Measurements from ENCODE around the gene GRIK3.

Gene GRIK3

DNA sequence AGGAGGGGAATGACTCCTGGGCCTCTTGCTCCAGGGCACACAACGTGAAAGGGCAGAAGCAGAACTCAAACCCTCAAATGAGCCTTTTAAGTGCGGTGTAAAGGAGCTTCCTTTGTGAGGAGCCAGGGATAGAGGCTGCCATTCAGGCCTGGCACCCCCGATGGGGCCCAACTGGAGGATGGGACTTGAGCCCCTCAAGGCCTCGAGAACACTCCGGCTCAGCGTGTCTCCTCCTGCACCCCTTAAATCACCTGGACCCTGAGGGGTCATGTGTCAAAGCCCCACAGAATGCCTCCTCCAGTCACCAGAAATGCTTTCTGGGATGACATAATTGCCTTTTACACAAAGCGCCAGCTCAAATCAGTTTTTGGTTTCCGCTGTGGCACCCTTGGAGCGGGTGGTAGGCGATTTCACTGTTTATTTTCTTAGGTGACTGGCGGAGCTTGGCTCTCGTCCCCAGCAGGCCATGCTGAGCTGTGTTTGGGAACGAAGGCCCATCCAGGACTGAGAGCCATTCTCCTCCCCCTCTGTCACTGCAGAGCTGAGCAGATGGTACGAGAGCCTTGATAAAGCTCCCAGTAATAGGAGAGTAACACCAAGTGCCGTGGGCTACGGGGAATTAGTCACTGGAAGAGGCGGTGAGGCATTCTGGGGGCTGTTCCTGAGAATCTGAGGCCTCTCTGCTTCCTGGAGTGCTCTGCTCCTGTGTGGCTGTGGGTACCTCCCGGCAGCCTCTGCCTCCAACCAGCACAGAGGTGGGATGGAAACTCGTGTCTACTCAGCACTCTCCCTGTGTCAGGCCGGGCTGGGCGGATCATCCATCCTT lies 163.0 kb downstream of the GRIK3 start:
- no peak for DNase-seq

- DNase-seq, result no peak
Measured at GRCh38 chr1:36869826-36870225, 164.5 kb downstream of the GRIK3 start.

GRCh38 chr1:36869054-36869453 lies 165.3 kb downstream of the GRIK3 start:
- DNase-seq, result no peak

GRCh38 chr1:36867575-36867974 lies 166.7 kb downstream of the GRIK3 start:
- DNase-seq, result no peak

DNA sequence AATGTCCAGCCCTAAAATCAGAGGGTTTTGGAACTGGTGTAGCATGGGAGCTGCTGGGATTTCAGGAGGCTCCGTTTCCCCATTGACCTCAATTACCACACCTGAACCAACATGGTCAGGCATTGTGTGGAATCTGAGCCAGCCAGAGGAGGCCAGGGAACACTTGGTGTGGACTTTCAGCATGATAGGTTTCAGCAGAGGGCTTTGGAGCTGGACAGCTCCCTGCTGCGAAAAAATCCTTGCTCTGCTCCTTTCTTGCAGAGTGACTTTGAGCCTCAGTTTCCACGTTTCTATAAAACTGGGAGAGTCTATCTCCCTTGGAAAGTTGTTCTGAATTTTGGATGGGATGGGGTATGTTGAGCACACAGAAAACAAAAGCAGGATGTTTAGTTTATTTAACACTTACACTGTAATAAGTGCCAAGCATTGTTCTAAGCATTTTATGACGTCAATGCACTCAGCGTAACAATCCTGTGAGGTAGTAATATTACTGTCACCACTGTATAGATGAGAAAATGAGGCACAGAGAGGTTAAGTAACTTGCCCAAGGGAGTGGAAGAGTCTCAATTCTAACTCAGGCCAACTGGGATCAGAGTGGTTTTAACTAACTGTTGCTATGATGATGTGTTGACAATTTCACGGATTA lies 168.0 kb downstream of the GRIK3 start:
- DNase-seq, result no peak

DNA sequence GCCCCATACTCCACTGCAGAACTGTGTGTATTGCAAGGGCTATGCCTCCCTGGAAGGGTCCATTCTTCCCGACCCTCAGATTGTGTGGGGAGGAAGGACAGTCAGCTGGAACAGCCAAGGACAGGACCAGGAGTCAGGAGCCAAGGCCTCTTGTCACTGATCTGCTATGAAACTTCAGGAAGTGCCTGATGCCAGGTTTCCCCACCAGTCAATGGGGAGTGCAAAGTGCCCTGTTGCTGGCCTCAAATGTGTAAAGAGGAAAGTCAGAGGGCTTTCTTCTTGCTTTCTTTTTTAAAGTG lies 168.8 kb downstream of the GRIK3 start:
- DNase-seq, result no peak

GRCh38 chr1:36864823-36865601 lies 169.3 kb downstream of the GRIK3 start:
- DNase-seq, result no peak

DNA sequence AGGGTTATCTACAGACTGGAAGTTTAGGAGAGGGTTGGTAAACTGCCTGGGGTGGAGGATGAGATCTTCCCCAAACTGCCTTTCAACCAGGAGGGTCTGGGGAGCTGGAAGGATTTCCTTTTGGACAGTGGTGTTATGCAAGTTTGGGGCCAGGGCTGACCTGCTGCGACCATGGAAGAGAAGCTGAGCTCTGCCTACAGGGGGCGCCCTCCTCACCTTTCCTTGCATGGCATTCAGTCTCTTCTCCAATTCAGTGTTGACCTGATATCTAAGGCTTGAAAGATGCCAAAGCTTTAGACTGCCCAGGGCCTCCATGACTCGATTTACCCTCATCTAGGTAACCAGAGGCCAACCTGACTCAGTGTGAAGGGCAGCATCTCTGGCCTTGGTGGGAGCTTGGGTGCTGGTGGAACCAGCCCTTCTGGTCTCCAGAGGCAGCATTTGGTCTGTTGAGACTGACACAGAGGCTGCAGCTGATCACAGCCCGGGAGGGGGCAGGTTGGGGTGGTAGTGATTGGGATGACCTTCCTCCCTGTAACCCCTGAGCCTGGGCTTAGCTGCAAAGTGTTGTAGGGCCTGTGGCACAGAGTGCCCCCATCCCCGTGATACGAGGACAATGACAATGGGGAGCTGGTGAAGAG lies 170.0 kb downstream of the GRIK3 start:
- DNase-seq, result no peak

GRCh38 chr1:36863500-36863899 lies 170.8 kb downstream of the GRIK3 start:
- no peak for DNase-seq

- no peak for DNase-seq
Measured at GRCh38 chr1:36863061-36863460, 171.3 kb downstream of the GRIK3 start.

DNA sequence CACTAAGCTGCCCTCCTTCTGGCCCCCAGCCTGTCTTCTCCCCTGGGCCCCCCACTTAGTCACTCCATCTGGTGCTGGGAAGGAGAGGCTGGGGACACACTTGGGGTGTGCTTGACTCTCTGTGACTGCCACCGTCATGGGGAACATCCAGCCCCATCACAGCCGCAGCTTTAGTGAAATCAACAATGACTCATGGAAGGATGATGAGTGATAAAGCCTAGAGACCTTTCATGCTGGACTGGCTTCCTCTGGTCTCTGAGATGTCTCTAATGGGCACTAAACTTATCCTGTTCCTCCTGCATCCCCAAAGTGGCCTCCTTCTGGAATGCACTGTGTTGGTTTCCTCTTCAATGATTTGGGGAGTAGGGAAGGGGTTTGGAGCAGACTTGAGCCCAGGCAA lies 172.9 kb downstream of the GRIK3 start:
- DNase-seq, result no peak

DNA sequence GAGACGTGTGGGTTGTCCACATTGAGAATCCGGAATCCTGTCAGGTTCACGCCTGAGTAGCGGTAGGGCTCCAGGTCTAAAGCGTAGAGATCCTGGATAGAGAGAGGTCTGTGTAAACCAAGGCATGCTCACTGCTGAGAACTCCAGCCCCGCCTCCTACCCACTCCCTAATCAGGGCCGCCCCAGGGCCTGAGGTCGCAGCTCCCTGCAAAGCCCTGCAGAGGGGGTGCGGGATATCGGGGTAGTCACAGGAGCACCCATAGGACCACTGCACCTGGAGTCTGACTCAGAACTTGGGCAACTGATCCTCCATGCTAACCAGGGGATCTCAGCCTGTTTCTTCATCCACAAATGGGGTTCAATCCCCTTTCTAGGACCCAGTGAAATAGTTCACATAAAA lies 174.4 kb downstream of the GRIK3 start:
- DNase-seq, result no peak

DNA sequence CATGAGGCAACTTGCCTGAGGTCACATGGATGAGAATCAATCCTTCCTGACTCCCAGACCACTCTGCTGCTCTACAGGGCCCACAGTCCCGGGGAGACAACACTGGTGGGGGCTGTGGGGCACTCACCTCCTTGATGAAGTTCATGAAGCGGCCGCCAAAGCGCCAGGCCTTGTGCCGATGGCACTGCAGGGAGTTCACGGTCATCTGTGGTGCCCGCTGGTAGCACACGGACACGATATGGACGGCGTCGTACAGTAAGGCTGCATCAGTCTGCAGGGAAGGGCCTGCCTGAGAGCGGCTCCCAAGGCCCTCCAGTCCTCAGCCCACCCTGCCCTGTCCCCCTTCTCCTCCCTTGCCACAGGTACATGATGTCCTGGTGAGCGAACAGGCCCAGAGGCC lies 175.3 kb downstream of the GRIK3 start:
- no peak for DNase-seq

DNA sequence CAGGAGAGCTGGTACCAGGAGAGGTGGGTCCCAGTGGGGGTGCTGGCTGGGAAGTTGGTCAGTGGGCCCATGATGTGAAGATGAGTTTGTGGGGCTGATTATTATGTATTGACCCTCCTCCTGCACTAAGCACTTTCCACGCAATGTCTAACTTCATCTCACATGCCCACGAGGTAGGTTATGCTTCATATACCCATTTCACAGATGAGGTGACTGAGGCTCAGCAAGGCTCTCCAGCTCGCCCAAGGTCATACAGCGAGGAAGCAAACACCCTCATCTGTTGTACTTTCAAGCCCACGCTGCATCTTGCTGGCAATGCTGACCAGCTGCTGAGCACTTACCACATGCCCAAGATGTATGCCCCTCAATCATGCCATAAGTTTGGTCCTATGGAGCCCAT lies 175.8 kb downstream of the GRIK3 start:
- DNase-seq, result no peak

DNA sequence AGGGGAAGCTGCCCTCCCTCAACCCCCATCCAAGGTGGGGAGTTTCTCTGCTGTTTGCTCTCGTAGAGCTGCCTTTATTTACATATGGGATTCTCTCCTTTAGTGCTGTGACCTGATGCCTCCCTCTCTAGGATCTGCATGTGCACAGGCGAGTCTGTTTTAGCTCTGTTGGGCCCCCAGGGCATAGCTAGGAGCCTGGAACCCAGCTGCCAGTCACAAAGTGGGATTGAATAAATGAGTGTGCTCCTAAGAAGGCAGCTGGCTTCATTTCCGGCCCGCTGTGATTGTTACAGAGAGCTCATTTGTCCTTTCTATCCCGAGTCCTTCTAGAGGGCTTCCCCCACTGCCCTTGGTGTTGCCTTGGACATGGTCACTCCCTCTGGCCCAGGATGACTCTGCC lies 176.6 kb downstream of the GRIK3 start:
- DNase-seq, result no peak

GRCh38 chr1:36855699-36856494 lies 178.4 kb downstream of the GRIK3 start:
- no peak for DNase-seq

- DNase-seq, result no peak
Measured at GRCh38 chr1:36853638-36854037, 180.7 kb downstream of the GRIK3 start.

- no peak for DNase-seq
Measured at GRCh38 chr1:36852586-36852985, 181.7 kb downstream of the GRIK3 start.

- no peak for DNase-seq
Measured at GRCh38 chr1:36851595-36851994, 182.7 kb downstream of the GRIK3 start.

DNA sequence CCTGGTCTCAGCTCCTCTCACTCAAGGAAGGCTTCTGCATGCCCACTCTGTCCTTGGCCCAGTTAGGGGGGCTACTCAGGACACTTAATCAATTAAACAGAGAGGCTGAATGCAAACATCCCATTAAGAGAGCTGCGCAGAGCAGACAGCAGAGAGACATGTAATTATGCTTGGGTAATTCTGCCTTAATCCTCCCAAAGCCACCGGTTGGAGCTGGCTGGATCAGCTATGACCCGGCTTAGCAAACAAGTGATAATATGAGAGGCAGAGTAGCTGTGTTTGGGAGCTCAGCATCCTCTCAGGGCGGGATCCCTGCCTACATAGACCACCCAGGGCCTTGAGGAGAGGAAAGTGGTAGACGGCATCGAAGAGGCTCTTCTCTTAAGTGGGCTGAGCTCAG lies 183.2 kb downstream of the GRIK3 start:
- no peak for DNase-seq

DNA sequence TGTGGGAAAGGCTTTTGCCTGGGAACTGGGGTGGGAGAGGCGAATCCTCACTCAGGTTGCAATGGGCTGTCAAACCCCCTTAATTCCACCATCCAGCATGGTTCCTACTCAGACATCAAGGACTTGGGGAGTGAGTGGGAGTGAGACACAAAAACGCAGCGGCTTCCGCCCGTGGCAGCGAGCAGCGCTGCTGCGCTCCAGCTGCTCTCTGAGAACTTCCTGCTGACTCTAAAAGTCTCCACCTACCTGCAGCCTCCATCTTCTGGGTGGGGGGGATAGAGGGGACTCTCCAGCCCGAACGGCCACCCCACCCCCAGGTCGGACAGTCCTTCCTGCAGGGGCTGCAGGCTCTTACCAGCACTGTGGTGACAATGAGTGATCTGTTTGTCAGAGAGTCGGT lies 184.4 kb downstream of the GRIK3 start:
- no peak for DNase-seq

- DNase-seq, result no peak
Measured at GRCh38 chr1:36847761-36848160, 186.6 kb downstream of the GRIK3 start.

- no peak for DNase-seq
Measured at GRCh38 chr1:36847186-36847585, 187.1 kb downstream of the GRIK3 start.
